Measurements from ENCODE around the gene BUD31. TPM values are rescaled to one million over a fixed set of nuclear protein-coding genes. Genes with fewer than 3 reads are reported as not detected.

The BUD31 gene
- polyA plus RNA-seq (2013, experiment 1 of 2) = 94.5 TPM
- polyA plus RNA-seq (2013, experiment 2 of 2) = 102 TPM

GRCh38 chr7:99408379-99409191 is at the start of gene BUD31, which contains the start of gene PDAP1:
TSS of gene BUD31 (plus strand) at chr7:99408969. CDS start at chr7:99411093, 2,124 bp downstream.
TSS of gene PDAP1 (minus strand) at chr7:99408597. CDS start at chr7:99408548, 49 bp downstream.
- Histone ChIP-seq H3K36me3 (ENCODE audit: insufficient read depth, low read length) (peaks cover 50% of the 10 kb centered on the region), H3K27me3 (ENCODE audit: insufficient read depth, low read length) (no peaks in the 10 kb centered on the region), H3K9me3 (ENCODE audit: insufficient read depth, low read depth, low read length) (no peaks in the 10 kb centered on the region), H3K4me3 (ENCODE audit: low read length) (peak within 1 kb of the TSS; percentile 89), H3K27ac (ENCODE audit: low read depth, low read length) (peak within 1 kb of the TSS; percentile 100), H3K9ac (ENCODE audit: low read depth, low read length) (peak within 1 kb of the TSS; percentile 98), H3K4me1 (ENCODE audit: insufficient read depth, low read length) (peaks cover 17% of the 10 kb centered on the region)
- under 1% methylated on average over 72 of the region's 72 CpGs for WGBS

GRCh38 chr7:99359465-99360154 is 49.2 kb upstream of the BUD31 start:
- peaks cover 73% of the 10 kb centered on the region for H3K36me3 ChIP-seq (ENCODE audit: insufficient read depth, low read length)
- WGBS = 94% methylated on average over 22 of the region's 22 CpGs

GRCh38 chr7:99362801-99363200 is 46.0 kb upstream of the BUD31 start:
- H3K27ac ChIP-seq (ENCODE audit: low read depth, low read length) = no peak overlapping the region
- no peaks in the 10 kb centered on the region for H3K27me3 ChIP-seq (ENCODE audit: insufficient read depth, low read length)
- peaks cover 69% of the 10 kb centered on the region for H3K36me3 ChIP-seq (ENCODE audit: insufficient read depth, low read length)
- H3K9me3 ChIP-seq (ENCODE audit: insufficient read depth, low read depth, low read length) = no peaks in the 10 kb centered on the region
- no peak overlapping the region for H3K4me3 ChIP-seq (ENCODE audit: low read length)
- H3K9ac ChIP-seq (ENCODE audit: low read depth, low read length) = no peak overlapping the region
- peaks cover 9% of the 10 kb centered on the region; the same call in 1 of the 2 replicates for H3K4me1 ChIP-seq (ENCODE audit: insufficient read depth, low read length)
- WGBS = 98% methylated on average over 3 of the region's 3 CpGs

More at GRCh38 chr7:99359465-99360154, 49.2 kb upstream of the BUD31 start:
- Histone ChIP-seq H3K27me3 (ENCODE audit: insufficient read depth, low read length) (no peaks in the 10 kb centered on the region), H3K4me3 (ENCODE audit: low read length) (no peak overlapping the region), H3K27ac (ENCODE audit: low read depth, low read length) (no peak overlapping the region), H3K9me3 (ENCODE audit: insufficient read depth, low read depth, low read length) (no peaks in the 10 kb centered on the region), H3K9ac (ENCODE audit: low read depth, low read length) (no peak overlapping the region), H3K4me1 (ENCODE audit: insufficient read depth, low read length) (no peaks in the 10 kb centered on the region)

- WGBS = 98% methylated on average over 5 of the region's 5 CpGs
- Histone ChIP-seq H3K36me3 (ENCODE audit: insufficient read depth, low read length) (peaks cover 64% of the 10 kb centered on the region), H3K27me3 (ENCODE audit: insufficient read depth, low read length) (no peaks in the 10 kb centered on the region)
These were observed 45.5 kb upstream of the BUD31 start for GRCh38 chr7:99363286-99363685.

GRCh38 chr7:99365318-99366141 is 43.2 kb upstream of the BUD31 start:
- H3K4me1 ChIP-seq (ENCODE audit: insufficient read depth, low read length) = peaks cover 9% of the 10 kb centered on the region; the same call in 1 of the 2 replicates
- WGBS = 89% methylated on average over 16 of the region's 17 CpGs
- no peaks in the 10 kb centered on the region for H3K9me3 ChIP-seq (ENCODE audit: insufficient read depth, low read depth, low read length)
- H3K36me3 ChIP-seq (ENCODE audit: insufficient read depth, low read length) = peaks cover 46% of the 10 kb centered on the region
- H3K4me3 ChIP-seq (ENCODE audit: low read length) = no peak overlapping the region
- no peaks in the 10 kb centered on the region for H3K27me3 ChIP-seq (ENCODE audit: insufficient read depth, low read length)
- no peak overlapping the region for H3K9ac ChIP-seq (ENCODE audit: low read depth, low read length)
- no peak overlapping the region for H3K27ac ChIP-seq (ENCODE audit: low read depth, low read length)

More at GRCh38 chr7:99363286-99363685, 45.5 kb upstream of the BUD31 start:
- Histone ChIP-seq H3K27ac (ENCODE audit: low read depth, low read length) (no peak overlapping the region), H3K9me3 (ENCODE audit: insufficient read depth, low read depth, low read length) (no peaks in the 10 kb centered on the region), H3K4me3 (ENCODE audit: low read length) (no peak overlapping the region), H3K4me1 (ENCODE audit: insufficient read depth, low read length) (peaks cover 9% of the 10 kb centered on the region; the same call in 1 of the 2 replicates), H3K9ac (ENCODE audit: low read depth, low read length) (no peak overlapping the region)

GRCh38 chr7:99366646-99367045 is 42.1 kb upstream of the BUD31 start:
- 82% methylated on average over 11 of the region's 11 CpGs for WGBS
- H3K27me3 ChIP-seq (ENCODE audit: insufficient read depth, low read length) = no peaks in the 10 kb centered on the region
- H3K4me3 ChIP-seq (ENCODE audit: low read length) = no peak overlapping the region
- H3K9ac ChIP-seq (ENCODE audit: low read depth, low read length) = no peak overlapping the region
- no peak overlapping the region for H3K27ac ChIP-seq (ENCODE audit: low read depth, low read length)
- H3K9me3 ChIP-seq (ENCODE audit: insufficient read depth, low read depth, low read length) = no peaks in the 10 kb centered on the region
- H3K36me3 ChIP-seq (ENCODE audit: insufficient read depth, low read length) = peaks cover 36% of the 10 kb centered on the region
- peaks cover 9% of the 10 kb centered on the region; the same call in 1 of the 2 replicates for H3K4me1 ChIP-seq (ENCODE audit: insufficient read depth, low read length)

- Histone ChIP-seq H3K4me1 (ENCODE audit: insufficient read depth, low read length) (peaks cover 9% of the 10 kb centered on the region; the same call in 1 of the 2 replicates), H3K36me3 (ENCODE audit: insufficient read depth, low read length) (peaks cover 20% of the 10 kb centered on the region), H3K9me3 (ENCODE audit: insufficient read depth, low read depth, low read length) (no peaks in the 10 kb centered on the region), H3K9ac (ENCODE audit: low read depth, low read length) (no peak overlapping the region), H3K27me3 (ENCODE audit: insufficient read depth, low read length) (no peaks in the 10 kb centered on the region), H3K4me3 (ENCODE audit: low read length) (no peak overlapping the region), H3K27ac (ENCODE audit: low read depth, low read length) (no peak overlapping the region)
- WGBS = 93% methylated on average over 13 of the region's 13 CpGs
These were observed 39.9 kb upstream of the BUD31 start for GRCh38 chr7:99368750-99369389.

- Histone ChIP-seq H3K9ac (ENCODE audit: low read depth, low read length) (no peak overlapping the region), H3K27me3 (ENCODE audit: insufficient read depth, low read length) (no peaks in the 10 kb centered on the region), H3K4me3 (ENCODE audit: low read length) (no peak overlapping the region), H3K36me3 (ENCODE audit: insufficient read depth, low read length) (peaks cover 12% of the 10 kb centered on the region), H3K27ac (ENCODE audit: low read depth, low read length) (no peak overlapping the region), H3K4me1 (ENCODE audit: insufficient read depth, low read length) (peaks cover 9% of the 10 kb centered on the region; the same call in 1 of the 2 replicates), H3K9me3 (ENCODE audit: insufficient read depth, low read depth, low read length) (no peaks in the 10 kb centered on the region)
- WGBS = 93% methylated on average over 9 of the region's 9 CpGs
These were observed 38.9 kb upstream of the BUD31 start for GRCh38 chr7:99369767-99370391.

GRCh38 chr7:99371376-99371920 is 37.3 kb upstream of the BUD31 start:
- Histone ChIP-seq H3K27me3 (ENCODE audit: insufficient read depth, low read length) (no peaks in the 10 kb centered on the region), H3K4me1 (ENCODE audit: insufficient read depth, low read length) (peaks cover under 1% of the 10 kb centered on the region; the same call in 1 of the 2 replicates), H3K9ac (ENCODE audit: low read depth, low read length) (no peak overlapping the region), H3K9me3 (ENCODE audit: insufficient read depth, low read depth, low read length) (no peaks in the 10 kb centered on the region), H3K27ac (ENCODE audit: low read depth, low read length) (no peak overlapping the region), H3K36me3 (ENCODE audit: insufficient read depth, low read length) (peaks cover 5% of the 10 kb centered on the region; the same call in 1 of the 2 replicates), H3K4me3 (ENCODE audit: low read length) (no peak overlapping the region)
- WGBS = 88% methylated on average over 11 of the region's 11 CpGs
